HG02938 (cell line): ENCODE results near the gene VGLL3.
A peak's percentile ranks its signal among the peaks of the same experiment; 100 is the strongest.
"Not testable (repeated sequence)": the region's sequence is repeated elsewhere in the genome, so short reads cannot be mapped to it uniquely, and the experiment has no call there.

Source experiments
- ATAC-seq: cut with Tn5 transposase; IDR thresholded peaks from one replicate; pipeline ENCODE4 v1.9.1; 2021; ENCODE audit warnings: mild to moderate bottlenecking, moderate library complexity; ENCODE audit not compliant: unreplicated experiment

The VGLL3 gene

GRCh38 chr3:86990012-86990733, 776 bp downstream of the VGLL3 start:
- no peak for ATAC-seq

- ATAC-seq: no peak
These were observed 1.3 kb downstream of the VGLL3 start for GRCh38 chr3:86989611-86990010.

- no peak for ATAC-seq
These were observed 1.9 kb downstream of the VGLL3 start for GRCh38 chr3:86989006-86989405.

- ATAC-seq: no peak
These were observed 2.7 kb downstream of the VGLL3 start for GRCh38 chr3:86988235-86988634.

GRCh38 chr3:86987421-86987715, 3.6 kb downstream of the VGLL3 start:
- ATAC-seq: no peak

GRCh38 chr3:86986671-86987420, 4.1 kb downstream of the VGLL3 start:
- no peak for ATAC-seq

GRCh38 chr3:86985181-86985826, 5.6 kb downstream of the VGLL3 start:
- ATAC-seq: no peak

GRCh38 chr3:86984271-86984670, 6.7 kb downstream of the VGLL3 start:
- ATAC-seq: no peak

GRCh38 chr3:86982883-86983282, 8.1 kb downstream of the VGLL3 start:
- no peak for ATAC-seq

GRCh38 chr3:86978111-86978551, 12.8 kb downstream of the VGLL3 start:
- no peak for ATAC-seq

- ATAC-seq: no peak
These were observed 14.7 kb downstream of the VGLL3 start for GRCh38 chr3:86976219-86976618.

- not testable (repeated sequence) for ATAC-seq
These were observed 16.8 kb downstream of the VGLL3 start for GRCh38 chr3:86974177-86974576.

GRCh38 chr3:86973440-86973839, 17.5 kb downstream of the VGLL3 start:
- ATAC-seq: no peak

GRCh38 chr3:86969500-86970189, 21.3 kb downstream of the VGLL3 start:
- ATAC-seq: peak; percentile 73

- no peak for ATAC-seq
These were observed 22.6 kb downstream of the VGLL3 start for GRCh38 chr3:86968244-86968932.

GRCh38 chr3:86967062-86967461, 23.9 kb downstream of the VGLL3 start:
- ATAC-seq: no peak

- ATAC-seq: no peak
These were observed 25.8 kb downstream of the VGLL3 start for GRCh38 chr3:86965166-86965565.

GRCh38 chr3:86963611-86964010, 27.3 kb downstream of the VGLL3 start:
- ATAC-seq: no peak

- ATAC-seq: no peak
These were observed 29.7 kb downstream of the VGLL3 start for GRCh38 chr3:86961297-86961696.

GRCh38 chr3:86960550-86960949, 30.4 kb downstream of the VGLL3 start:
- no peak for ATAC-seq

- ATAC-seq: no peak
These were observed 32.4 kb downstream of the VGLL3 start for GRCh38 chr3:86958534-86958933.
